ENCODE data around the gene CCDC87. TPM values are rescaled to one million over a fixed set of nuclear protein-coding genes. Genes with fewer than 3 reads are reported as not detected.

Gene CCDC87
- total and polyA plus RNA-seq, 4 donors, result 0.12 to 0.67 (median 0.22) TPM

DNA sequence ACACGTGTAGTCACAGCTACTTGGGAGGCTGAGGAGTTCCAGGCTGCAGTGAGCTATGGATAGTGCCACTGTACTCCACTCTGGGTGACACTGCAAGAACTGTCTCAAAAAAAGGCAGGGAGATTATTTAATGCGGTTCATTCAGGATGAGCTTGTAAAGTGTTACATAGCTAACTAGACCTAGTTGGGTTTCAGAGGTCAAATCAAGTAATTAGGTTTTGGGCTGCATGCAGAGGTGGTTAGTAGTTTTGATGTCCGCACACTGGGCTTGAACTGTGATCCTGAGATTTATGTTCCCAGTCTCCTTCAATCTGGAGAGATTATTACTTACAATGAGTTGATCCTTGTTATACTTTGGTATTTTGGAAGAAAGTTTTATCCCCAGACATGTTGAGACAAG lies 43.5 kb upstream of the CCDC87 start:
- H3K9me3 ChIP-seq (ENCODE audit: control insufficient read depth in 4 of 4, insufficient read depth in 3 of 4, low read length in 3 of 4), result no peaks in the 10 kb centered on the region
- ATAC-seq (ENCODE audit: insufficient read depth, low FRiP score) (no peak), DNase-seq (no peak)
- 86 to 89% methylated on average over 3 of the region's 3 CpGs for WGBS, 2 donors
- no peaks in the 10 kb centered on the region for H3K27me3 ChIP-seq (ENCODE audit: control insufficient read depth in 3 of 3, insufficient read depth in 3 of 3, low read length in 2 of 3)
- H3K9ac ChIP-seq (ENCODE audit: insufficient read depth in 1 of 2, low read length in 2 of 2), result no peak overlapping the region
- peaks cover 6 to 28% (median 15%) of the 10 kb centered on the region in 5 donors for H3K4me1 ChIP-seq (ENCODE audit: control insufficient read depth in 5 of 5, insufficient read depth in 5 of 5, low read length in 5 of 5)
- no peak overlapping the region for H3K27ac ChIP-seq (ENCODE audit: low read depth in 1 of 2, low read length in 1 of 2)
- TF ChIP-seq, protein P1, sequence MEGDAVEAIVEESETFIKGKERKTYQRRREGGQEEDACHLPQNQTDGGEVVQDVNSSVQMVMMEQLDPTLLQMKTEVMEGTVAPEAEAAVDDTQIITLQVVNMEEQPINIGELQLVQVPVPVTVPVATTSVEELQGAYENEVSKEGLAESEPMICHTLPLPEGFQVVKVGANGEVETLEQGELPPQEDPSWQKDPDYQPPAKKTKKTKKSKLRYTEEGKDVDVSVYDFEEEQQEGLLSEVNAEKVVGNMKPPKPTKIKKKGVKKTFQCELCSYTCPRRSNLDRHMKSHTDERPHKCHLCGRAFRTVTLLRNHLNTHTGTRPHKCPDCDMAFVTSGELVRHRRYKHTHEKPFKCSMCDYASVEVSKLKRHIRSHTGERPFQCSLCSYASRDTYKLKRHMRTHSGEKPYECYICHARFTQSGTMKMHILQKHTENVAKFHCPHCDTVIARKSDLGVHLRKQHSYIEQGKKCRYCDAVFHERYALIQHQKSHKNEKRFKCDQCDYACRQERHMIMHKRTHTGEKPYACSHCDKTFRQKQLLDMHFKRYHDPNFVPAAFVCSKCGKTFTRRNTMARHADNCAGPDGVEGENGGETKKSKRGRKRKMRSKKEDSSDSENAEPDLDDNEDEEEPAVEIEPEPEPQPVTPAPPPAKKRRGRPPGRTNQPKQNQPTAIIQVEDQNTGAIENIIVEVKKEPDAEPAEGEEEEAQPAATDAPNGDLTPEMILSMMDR (IDR thresholded peaks at IDR 0.05; ENCODE audit: control extremely low read depth, extremely low read depth), result no peak
- H3K36me3 ChIP-seq (ENCODE audit: control insufficient read depth in 4 of 4, insufficient read depth in 4 of 4, low read length in 4 of 4), result peaks cover 5 to 34% (median 14%) of the 10 kb centered on the region in 4 donors
- no peak overlapping the region for H3K4me3 ChIP-seq

DNA sequence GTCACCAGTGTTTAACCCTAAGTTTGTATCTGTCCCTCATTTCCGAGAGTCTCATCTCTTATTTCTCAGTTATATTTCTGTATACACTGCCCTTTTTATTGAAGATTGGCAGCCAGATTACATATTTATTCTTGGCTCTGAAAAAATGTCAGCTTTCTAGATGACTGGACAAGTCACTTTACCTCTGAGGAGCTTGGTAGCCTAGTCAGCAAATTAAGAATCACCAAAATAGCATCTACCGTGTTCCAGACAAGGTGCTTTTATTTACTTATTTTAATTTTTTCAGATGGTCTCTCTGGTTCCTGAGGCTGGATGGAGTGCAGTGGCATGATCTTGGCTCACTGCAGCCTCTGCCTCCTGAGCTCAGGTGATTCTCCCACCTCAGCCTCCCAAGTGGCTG lies 40.1 kb upstream of the CCDC87 start:
- peaks cover 0 to 8% (median 4%) of the 10 kb centered on the region in 5 donors for H3K4me1 ChIP-seq (ENCODE audit: control insufficient read depth in 5 of 5, insufficient read depth in 5 of 5, low read length in 5 of 5)
- no peak overlapping the region for H3K4me3 ChIP-seq
- peaks cover 5 to 33% (median 22%) of the 10 kb centered on the region in 4 donors for H3K36me3 ChIP-seq (ENCODE audit: control insufficient read depth in 4 of 4, insufficient read depth in 4 of 4, low read length in 4 of 4)
- H3K27ac ChIP-seq (ENCODE audit: low read depth in 1 of 2, low read length in 1 of 2), result no peak overlapping the region
- TF ChIP-seq, protein P1 (IDR thresholded peaks at IDR 0.05; ENCODE audit: control extremely low read depth, extremely low read depth), result no peak
- H3K9me3 ChIP-seq (ENCODE audit: control insufficient read depth in 4 of 4, insufficient read depth in 3 of 4, low read length in 3 of 4), result no peaks in the 10 kb centered on the region
- no peaks in the 10 kb centered on the region for H3K27me3 ChIP-seq (ENCODE audit: control insufficient read depth in 3 of 3, insufficient read depth in 3 of 3, low read length in 2 of 3)
- WGBS, 2 donors, result 82 to 95% methylated on average over 2 of the region's 2 CpGs
- no peak for DNase-seq
- no peak for ATAC-seq (ENCODE audit: insufficient read depth, low FRiP score)
- no peak overlapping the region for H3K9ac ChIP-seq (ENCODE audit: insufficient read depth in 1 of 2, low read length in 2 of 2)

DNA sequence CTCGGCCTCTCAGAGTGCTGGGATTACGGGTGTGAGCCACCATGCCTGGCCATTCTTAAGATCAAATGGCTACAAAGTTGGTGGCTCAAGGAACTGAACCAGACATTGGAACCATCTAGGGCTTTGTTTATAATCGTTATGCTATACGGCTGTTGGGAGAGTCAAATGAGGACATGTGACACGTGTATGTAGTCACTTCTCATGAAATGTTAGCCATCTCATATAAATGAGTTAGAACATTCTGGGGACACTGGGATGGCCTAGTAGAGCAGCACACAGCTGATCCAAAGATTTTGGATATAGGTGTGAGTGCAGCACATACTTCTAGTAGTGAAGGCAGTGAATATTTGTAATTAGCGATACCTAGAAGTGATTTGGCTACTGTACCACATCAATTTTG lies 39.0 kb upstream of the CCDC87 start:
- H3K27ac ChIP-seq (ENCODE audit: low read depth in 1 of 2, low read length in 1 of 2), result no peak overlapping the region
- no peaks in the 10 kb centered on the region for H3K9me3 ChIP-seq (ENCODE audit: control insufficient read depth in 4 of 4, insufficient read depth in 3 of 4, low read length in 3 of 4)
- no peaks in the 10 kb centered on the region for H3K27me3 ChIP-seq (ENCODE audit: control insufficient read depth in 3 of 3, insufficient read depth in 3 of 3, low read length in 2 of 3)
- peaks cover 14 to 42% (median 32%) of the 10 kb centered on the region in 4 donors for H3K36me3 ChIP-seq (ENCODE audit: control insufficient read depth in 4 of 4, insufficient read depth in 4 of 4, low read length in 4 of 4)
- DNase-seq (no peak), ATAC-seq (ENCODE audit: insufficient read depth, low FRiP score) (no peak)
- 93 to 94% methylated on average over 6 of the region's 6 CpGs for WGBS, 2 donors
- H3K4me3 ChIP-seq, result no peak overlapping the region
- TF ChIP-seq, protein P1 (IDR thresholded peaks at IDR 0.05; ENCODE audit: control extremely low read depth, extremely low read depth), result no peak
- peaks cover 0 to 3% (median 0%) of the 10 kb centered on the region in 5 donors for H3K4me1 ChIP-seq (ENCODE audit: control insufficient read depth in 5 of 5, insufficient read depth in 5 of 5, low read length in 5 of 5)
- H3K9ac ChIP-seq (ENCODE audit: insufficient read depth in 1 of 2, low read length in 2 of 2), result no peak overlapping the region

DNA sequence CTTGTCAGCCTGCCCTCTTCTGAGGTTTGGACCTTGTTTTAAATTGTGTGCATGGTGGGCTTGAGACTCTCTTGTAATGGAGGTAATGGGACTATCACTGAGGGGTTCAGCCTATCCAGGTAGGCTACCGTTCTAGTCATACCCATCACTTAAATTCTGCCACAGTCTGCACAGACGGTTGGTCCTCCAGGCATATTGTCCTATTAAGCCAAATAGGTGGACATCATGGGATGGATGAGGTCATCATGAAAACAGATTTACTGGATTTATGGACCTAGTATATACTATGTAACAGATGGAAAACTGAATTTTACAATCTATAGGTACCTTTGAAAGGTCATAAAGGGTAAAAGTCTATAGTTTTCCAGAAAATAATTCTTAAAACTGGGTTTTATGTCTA lies 36.5 kb upstream of the CCDC87 start:
- DNase-seq, result no peak
- no peaks in the 10 kb centered on the region for H3K9me3 ChIP-seq (ENCODE audit: control insufficient read depth in 4 of 4, insufficient read depth in 3 of 4, low read length in 3 of 4)
- whole genome bisulfite sequencing, 2 donors, result 93% methylated on average over 2 of the region's 2 CpGs
- H3K27me3 ChIP-seq (ENCODE audit: control insufficient read depth in 3 of 3, insufficient read depth in 3 of 3, low read length in 2 of 3), result no peaks in the 10 kb centered on the region
- ATAC-seq (ENCODE audit: insufficient read depth, low FRiP score), result no peak
- TF ChIP-seq, protein P1 (IDR thresholded peaks at IDR 0.05; ENCODE audit: control extremely low read depth, extremely low read depth), result no peak
- H3K4me1 ChIP-seq (ENCODE audit: control insufficient read depth in 5 of 5, insufficient read depth in 5 of 5, low read length in 5 of 5), result peaks cover 0 to 3% (median 0%) of the 10 kb centered on the region in 5 donors
- peaks cover 19 to 59% (median 51%) of the 10 kb centered on the region in 4 donors for H3K36me3 ChIP-seq (ENCODE audit: control insufficient read depth in 4 of 4, insufficient read depth in 4 of 4, low read length in 4 of 4)
- H3K4me3 ChIP-seq, result no peak overlapping the region
- H3K27ac ChIP-seq (ENCODE audit: low read depth in 1 of 2, low read length in 1 of 2), result no peak overlapping the region
- no peak overlapping the region for H3K9ac ChIP-seq (ENCODE audit: insufficient read depth in 1 of 2, low read length in 2 of 2)

All from lung (tissue), 12 donors.